Measurements from ENCODE around the gene POLK.
"Not testable (repeated sequence)": the region's sequence is repeated elsewhere in the genome, so short reads cannot be mapped to it uniquely, and the experiment has no call there.

The POLK gene

DNA sequence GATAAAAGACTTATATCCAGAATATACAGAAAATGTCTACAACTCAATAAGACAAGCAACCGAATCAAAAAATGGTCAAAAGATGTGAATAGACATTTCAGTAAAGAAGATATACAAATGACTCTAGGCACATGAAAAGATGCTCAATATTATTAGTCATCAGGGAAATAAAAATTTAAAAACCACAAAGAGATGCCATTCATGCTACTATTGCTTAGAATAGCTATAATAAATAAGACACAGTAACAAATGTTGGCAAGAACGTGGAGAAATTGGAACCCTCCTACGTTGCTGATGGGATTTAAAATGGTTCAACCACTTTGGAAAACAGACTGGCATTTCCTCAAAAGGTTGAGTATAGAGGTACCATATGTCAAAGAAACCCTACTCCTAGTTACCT is 39.8 kb downstream of the POLK start:
- no peak for DNase-seq (ENCODE audit: low spot score)

DNA sequence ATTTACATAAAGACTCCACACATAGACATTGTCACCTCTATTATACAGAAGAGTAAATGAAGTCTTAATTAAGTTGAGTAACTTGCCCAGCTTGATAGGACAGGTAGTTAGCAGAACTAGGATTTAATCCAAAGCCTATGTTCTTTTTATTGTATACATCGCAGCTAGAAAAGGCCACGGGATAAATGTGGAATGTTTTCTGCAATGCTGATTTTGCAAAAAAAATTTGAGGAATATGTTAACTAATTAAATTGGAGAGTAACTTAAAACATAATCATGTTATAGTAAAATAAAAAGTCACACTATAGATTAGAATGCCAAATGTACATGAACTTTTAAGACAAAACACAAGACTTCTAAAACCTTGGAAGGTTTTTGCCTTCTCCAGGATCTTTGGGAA is 41.1 kb downstream of the POLK start:
- DNase-seq (ENCODE audit: low spot score) = no peak

DNA sequence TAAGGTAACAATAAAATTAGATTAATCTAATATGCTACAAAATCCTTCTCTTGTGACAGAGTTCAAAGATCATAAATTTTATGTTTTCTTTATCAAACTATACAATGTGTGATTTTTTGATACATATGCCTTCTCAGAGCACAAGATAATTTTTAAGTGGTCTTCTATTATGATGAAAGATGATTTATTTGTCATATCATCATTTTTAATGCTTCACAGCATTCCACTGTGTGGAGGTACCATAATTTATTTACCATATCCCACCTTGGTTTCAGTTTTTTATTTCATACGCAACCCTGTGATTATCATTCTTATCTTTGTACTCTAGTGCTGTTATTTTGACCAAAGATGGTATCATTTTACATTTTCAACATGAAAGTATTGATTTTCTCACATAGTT is 41.7 kb downstream of the POLK start:
- no peak for DNase-seq (ENCODE audit: low spot score)

DNA sequence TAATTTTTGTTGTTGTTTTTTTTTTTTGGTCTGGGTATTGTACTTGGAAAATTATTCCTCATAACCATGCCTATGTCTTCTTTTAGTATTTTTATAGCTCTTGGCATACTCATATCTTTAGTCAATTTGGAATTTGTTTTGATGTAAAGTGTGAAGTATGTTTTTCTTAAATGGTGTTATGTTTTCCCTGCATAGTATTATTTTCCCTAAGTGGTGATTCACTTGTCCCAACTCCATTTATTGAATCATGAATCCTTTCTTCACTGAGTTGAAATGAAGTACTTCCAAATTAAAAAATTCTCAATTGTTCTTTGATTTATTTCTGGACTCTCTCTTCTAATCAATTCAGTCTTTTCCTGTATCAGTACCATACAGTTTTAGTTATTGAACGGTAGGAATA is 46.5 kb downstream of the POLK start:
- DNase-seq (ENCODE audit: low spot score) = no peak

DNA sequence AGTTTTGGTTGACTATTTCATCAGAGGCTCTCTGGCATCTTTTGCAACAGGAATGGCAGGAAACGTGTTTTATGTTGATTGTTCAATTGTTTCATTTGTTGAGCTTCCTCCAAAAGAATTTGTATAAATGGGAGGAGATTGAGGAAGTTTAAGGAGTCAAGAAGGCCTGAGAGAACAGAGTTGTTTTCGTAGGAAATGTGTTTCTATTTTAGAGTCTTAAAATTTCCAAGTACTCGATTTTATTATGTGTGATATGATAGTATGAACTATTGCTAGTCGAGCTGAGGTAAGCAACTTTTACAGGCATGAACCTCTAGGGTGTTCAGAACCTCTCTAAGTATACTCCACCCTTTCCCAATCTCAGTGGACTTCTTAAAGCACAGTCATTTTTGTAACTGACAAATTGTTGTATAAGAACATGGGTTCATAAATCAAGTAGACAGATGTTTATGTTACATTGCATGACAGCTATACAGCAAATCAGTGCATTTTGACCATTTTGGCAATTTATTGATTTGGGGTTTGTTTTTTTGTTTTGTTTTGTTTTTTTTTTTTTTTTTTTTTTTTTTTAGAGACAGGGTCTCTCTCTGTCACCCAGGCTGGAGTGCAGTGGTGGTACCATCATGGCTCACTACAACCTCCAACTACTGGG is 47.4 kb downstream of the POLK start:
- no peak for DNase-seq (ENCODE audit: low spot score)

DNA sequence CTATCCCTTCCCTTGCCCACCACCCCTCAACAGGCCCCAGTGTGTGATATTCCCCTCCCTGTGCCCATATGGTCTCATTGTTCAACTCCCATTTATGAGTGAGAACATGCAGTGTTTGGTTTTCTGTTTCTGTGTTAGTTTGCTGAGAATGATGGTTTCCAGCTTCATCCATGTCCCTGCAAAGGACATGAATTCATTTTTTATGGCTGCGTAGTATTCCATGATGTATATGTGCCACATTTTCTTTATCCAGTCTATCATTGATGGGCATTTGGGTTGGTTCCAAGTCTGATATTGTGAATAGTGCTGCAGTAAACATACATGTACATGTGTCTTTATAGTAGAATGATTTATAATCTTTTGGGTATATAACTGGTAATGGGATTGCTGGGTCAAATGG is 49.0 kb downstream of the POLK start:
- DNase-seq (ENCODE audit: low spot score) = not testable (repeated sequence)

DNA sequence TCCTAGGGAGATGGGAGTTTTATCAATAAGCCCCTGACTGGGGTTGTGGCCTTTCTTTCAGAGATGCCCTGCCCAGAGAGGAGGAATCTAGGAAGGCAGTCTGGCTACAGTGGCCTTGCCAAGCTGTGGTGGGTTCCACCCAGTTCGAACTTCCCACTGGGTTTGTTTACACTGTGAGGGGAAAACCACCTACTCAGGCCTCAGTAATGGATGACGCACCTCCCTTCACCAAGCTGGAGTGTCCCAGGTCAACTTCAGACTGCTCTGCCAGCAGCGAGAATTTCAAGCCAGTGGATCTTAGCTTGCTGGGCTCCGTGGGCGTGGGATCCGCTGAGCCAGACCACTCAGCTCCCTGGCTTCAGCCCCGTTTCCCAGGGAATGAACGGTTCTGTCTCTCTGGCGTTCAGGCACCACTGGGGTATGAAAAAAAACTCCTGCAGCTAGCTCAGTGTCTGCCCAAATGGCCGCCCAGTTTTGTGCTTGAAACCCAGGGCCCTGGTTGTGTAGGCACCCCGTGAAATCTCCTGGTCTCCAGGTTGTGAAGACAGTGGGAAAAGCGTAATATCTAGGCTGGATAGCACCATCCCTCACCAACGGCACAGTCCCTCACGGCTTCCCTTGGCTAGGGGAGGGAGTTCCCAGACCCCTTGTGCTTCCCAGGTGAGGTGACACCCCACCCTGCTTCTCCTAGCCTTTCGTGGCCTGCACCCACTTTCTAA is 54.5 kb downstream of the POLK start:
- DNase-seq (ENCODE audit: low spot score) = not testable (repeated sequence)

DNA sequence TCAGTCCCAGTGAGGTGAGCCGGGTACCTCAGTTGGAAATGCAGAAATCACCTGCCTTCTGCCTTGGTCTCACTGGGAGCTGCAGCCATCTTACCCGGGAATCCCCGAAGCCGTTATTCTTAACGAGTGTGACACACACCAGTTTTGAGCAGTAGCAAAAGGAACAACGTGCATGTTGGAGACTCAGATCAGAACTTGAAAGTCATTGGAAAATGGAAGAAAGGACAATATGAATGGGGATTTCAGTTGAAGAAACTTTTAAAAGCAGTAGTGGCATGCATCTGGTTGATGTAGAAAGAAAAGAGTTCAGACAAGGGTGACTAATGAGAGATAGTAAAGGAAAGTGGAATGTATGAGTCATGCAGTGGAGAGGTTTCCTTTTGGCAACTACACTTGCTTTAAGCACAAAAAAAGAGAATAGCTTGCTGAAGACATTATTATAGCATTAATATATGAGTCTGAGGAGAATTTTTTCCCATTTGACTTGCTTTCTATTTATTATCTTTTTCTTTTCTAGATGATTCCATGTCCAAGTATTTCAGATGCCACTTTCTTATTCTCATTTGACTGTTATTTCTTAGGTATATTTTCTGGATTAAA is 55.1 kb downstream of the POLK start:
- DNase-seq (ENCODE audit: low spot score) = no peak

DNA sequence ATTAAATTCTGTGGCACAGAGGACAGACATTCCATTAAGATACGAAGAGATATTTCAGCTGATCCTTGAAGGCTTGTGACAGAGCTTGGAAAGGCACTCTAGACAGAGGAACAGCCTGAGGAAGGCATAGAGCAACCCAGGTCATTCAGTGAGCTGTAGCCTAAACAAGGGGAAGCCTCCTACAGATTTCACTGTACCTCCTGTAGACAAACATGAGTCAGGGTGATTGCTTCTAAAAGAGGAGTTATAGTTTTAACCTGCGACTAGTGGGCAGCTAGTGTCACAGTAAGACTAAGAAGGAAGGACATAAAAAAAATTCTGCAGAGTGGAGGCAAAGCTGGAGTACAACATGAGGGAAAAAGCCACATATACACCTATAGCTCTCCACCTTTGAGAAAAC is 56.0 kb downstream of the POLK start:
- no peak for DNase-seq (ENCODE audit: low spot score)

DNA sequence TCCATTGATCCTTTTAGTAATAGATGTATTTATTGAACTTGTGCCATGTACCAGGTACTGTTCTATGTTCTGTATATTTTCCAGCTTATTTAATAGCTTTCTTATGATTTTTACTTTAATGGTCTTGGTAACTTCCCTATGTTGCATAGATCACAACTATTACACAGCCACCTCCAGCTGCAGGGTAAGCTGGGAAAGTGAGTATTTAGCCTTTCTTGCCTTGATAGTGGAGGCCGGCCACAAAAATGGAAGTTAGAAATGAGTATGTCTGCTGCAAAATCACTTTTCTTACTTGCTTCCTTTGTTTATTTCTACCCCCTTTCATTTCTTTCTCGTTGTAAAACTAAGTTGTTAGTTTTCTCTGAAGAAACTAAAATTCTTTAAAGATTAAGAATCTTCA is 56.5 kb downstream of the POLK start:
- no peak for DNase-seq (ENCODE audit: low spot score)

DNA sequence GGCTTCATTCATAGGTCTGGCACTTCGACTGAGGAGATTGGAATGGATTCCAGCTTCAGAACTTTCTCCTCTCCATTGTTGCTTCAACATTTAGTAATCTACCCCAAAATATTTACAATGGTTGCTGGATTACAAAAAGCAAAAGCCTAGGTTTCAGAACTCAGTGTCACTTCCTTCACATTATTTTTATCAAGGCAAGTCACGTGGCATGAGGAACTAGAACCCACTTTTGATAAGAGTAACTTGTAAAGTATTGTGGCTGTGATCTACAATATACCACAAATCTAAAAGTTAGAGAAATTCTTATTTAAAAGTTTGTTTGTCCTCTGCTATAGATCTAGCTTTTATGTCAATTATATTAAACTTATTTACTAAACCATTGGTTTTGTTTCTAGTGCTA is 59.9 kb downstream of the POLK start:
- no peak for DNase-seq (ENCODE audit: low spot score)

DNA sequence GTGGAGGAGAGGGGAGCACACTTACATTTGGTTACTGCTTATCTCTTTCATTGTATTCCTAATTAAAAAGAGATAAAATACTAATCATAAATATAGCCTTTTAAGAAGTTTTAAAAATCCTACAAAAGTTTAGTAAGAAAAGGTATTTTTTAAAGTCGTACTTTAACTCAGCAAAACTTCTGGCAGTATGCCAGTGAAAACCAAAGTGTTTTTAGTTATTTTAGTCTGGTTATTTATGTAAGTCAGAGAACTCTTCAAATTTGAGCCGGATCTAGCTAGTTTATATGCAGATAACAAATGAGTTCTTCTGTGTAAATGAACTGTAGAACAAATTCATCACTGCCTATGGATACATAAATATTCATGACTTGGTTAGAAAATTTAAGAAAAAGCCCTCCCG is 63.1 kb downstream of the POLK start:
- no peak for DNase-seq (ENCODE audit: low spot score)

DNA sequence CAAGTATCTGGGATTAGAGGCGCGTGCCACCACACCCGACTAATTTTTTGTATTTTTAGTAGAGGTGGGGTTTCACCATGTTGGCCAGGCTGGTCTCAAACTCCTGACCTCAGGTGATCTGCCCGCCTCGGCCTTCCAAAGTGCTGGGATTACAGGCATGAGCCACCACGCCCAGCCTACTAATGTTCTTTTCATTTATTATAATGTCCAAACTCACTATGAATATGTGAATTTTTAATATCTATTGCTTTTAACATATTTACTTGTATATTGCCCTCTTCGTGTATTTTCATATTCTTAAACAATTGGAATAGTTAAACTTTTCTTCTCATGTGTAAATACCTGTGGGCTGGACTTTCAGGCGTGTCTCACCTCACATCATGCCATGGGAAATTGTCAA is 66.6 kb downstream of the POLK start:
- DNase-seq (ENCODE audit: low spot score) = not testable (repeated sequence)

DNA sequence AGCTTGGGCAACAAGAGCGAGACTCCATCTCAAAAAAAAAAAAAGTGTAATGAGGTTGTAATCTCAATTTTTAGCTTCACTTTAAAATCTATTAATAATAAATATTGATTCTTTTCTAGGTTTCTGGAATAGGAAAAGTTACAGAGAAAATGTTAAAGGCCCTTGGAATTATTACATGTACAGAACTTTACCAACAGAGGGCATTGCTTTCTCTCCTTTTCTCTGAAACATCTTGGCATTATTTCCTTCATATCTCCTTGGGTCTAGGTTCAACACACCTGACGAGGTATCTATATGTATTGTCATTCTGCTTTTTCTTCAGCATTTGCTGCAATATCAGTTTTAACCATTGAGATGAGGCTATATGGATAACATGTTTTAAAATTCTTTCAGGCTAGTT is 73.0 kb downstream of the POLK start:
- DNase-seq (ENCODE audit: low spot score) = no peak

DNA sequence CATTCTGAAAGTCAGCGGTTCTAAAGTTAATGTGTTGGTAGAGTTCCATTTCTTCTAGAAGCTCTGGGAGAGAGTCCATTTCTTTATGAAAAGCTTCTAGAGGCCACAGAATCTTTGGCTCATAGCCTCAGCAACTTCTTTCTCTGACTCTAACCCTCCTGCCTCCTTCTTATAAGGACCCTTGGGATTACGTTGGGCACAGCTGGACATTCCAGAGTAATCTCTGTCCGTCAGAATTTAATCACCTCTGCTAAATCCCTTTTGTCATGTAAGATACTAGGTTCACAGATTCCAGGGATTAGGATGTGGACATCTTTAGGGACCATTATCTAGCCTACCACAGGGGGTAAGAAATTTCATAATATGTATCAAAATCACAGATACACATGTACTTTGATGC is 77.0 kb downstream of the POLK start:
- no peak for DNase-seq (ENCODE audit: low spot score)

DNA sequence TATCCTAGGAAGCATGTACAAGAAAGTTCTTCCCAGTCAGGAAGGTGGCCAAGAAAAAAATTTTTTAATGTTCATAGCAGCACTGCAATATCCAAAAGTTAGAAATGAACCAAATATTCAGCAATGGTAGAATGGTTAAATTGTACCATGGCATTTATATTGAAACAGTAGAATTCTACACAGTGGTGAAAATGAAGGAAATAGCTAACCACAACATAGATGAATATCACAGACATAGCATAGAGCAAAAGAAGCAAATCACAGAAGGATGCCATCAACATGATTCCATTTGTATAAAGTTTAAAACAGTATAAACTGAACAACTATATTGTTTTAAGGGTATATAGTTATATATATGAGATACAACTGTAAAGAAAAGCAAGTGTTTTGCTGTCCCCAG is 88.8 kb downstream of the POLK start:
- no peak for DNase-seq (ENCODE audit: low spot score)

DNA sequence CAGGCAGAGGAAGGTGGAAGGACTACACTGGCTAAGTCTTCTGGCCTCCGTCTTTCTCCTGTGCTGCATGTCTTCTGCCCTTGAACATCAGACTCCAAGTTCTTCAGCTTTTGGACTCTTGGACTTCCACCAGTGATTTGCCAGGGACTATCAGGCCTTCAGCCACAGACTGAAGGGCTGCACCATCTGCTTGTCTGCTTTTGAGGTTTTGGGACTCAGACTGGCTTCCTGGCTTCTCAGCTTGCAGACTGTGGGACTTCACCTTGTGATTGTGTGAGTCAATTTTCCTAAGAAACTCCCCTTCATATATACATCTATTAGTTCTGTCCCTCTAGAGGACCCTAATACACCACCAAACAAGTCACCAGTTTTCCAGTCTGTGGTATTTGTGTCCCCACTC is 89.9 kb downstream of the POLK start:
- DNase-seq (ENCODE audit: low spot score) = no peak

DNA sequence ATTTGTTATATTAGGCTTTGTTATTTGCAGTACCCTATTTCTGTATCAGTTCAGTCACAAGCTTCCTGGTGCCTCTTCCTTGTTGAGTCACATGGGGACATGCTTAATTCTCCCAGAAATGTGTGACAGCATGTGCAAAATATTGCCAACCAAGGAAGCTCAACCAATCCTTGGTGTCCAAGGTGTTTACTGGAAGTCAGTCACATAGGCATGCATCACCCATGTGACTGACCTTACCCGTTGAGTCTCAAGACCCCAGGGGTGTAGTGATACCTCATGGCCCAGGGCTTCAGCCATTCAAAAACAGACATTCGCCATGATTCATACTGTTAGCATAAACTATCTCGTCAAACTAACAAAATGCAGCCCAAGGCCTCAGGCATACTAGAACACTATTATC is 90.3 kb downstream of the POLK start:
- no peak for DNase-seq (ENCODE audit: low spot score)

DNA sequence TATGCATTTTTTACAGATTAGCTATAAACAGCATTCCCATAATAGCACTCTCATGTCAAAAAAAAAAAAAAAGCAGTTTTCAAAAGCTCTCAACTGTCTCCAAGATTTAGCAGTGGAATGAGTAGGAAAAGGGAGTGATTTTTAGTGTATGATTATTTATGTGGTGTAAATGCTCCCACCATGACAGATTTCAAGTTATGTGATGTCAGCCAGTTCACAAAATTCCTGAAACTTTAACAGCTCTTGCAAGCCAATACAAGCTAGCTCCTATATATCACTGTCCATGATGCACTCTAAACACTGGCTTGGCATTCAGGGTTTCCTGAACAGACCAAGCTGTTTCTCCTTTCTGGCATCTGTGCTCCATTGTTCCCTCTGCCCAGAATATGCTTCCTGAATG is 91.7 kb downstream of the POLK start:
- DNase-seq (ENCODE audit: low spot score) = peak; percentile 2

DNA sequence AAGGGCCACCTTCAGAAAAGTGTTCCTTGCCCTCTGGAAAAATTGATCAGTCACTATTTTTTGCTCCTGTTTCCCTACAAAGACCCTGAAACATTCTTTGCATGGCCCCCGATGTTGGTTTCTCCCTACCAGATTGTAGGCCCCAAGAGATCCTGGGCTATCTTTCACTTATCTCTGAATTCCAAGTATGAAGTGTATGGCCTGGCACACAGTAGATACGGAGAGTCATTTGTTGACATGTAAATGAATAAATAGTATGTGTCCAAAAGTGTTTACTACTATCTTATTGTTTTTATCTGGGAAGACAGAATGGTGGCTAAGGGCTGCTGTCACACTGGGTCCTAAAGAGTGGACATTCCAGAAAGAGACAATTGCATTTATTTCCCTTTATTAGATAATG is 92.1 kb downstream of the POLK start:
- DNase-seq (ENCODE audit: low spot score) = no peak

DNA sequence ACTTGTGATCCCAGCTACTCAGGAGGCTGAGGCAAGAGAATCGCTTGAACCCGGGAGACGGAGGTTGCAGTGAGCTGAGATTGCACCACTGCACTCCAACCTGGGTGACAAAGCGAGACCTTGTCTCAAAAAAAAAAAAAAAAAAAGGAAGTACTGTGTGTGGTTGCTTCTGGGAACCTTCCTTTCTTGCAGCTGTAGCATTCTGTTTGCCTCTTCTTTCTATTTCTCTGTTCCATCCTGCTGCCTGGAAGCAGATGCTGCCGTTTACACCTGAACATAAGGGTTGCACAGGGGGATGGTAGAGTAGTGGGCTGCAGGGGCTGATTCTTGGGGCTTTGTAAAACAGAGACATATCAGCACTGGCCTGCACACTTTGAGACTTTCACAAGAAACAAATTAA is 95.7 kb downstream of the POLK start:
- DNase-seq (ENCODE audit: low spot score) = not testable (repeated sequence)

DNA sequence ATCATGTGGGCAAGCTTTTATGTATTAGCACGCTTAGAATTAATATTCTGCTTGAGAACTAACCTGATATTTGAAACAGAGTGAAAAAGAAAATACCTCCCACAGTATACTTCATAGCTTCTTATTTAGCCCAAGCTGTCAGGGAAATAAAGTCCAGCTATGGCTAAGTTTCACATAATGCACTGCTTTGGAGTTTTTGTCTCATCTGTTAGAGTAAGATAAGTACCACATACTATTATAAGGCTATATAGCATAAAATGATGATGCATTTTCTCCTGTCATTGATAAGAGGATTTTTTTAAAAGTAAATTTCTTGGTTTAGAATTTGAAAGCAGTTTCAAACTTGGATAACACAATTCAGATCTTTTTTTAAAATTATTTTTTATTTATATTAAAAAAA is 97.2 kb downstream of the POLK start:
- no peak for DNase-seq (ENCODE audit: low spot score)

DNA sequence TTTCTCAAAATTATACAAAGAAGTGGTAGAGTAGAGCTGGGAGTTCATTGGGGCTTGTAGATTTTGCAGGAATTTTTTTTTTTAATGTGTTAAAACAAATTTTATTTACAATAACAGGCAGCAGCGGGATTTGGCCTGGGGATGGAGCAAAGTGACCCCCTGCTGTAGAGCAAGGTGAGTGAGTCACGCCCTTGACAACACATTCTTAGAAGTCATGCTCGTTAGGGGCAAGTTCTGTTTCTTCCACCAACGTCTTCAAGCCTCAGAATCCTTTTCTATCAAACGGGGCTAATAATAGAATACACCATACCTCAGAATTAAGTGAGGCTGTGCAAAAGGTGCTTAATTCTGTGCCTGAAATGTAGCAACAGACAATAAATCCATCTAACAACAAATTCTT is 98.5 kb downstream of the POLK start:
- DNase-seq (ENCODE audit: low spot score) = no peak

DNA sequence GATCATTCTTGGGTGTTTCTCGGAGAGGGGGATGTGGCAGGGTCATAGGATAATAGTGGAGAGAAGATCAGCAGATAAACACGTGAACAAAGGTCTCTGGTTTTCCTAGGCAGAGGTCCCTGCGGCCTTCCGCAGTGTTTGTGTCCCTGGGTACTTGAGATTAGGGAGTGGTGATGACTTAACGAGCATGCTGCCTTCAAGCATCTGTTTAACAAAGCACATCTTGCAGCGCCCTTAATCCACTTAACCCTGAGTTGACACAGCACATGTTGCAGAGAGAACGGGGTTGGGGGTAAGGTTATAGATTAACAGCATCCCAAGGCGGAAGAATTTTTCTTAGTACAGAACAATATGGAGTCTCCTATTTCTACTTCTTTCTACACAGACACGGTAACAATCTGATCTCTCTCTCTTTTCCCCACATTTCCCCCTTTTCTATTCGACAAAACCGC is 99.2 kb downstream of the POLK start:
- not testable (repeated sequence) for DNase-seq (ENCODE audit: low spot score)
